Calu3 (cell line): Measurements from ENCODE around the gene IGSF3. TPM values are rescaled to one million over a fixed set of nuclear protein-coding genes. Genes with fewer than 3 reads are reported as not detected.
A peak's percentile ranks its signal among the peaks of the same experiment; 100 is the strongest.

ENCODE experiments used
- BruUV-seq: library from RNA; stranded (reverse); fragments of 400-500 nt; replicated peaks from 2 replicates; lab custom pipeline; 2021; lab: Mats Ljungman, UMichigan
- CTCF ChIA-PET: fragments of 300-600 bp; sonication (Branson Sonifier 250); formaldehyde crosslinking; loops from one replicate; lab custom pipeline; 2022; ENCODE audit warnings: antibody characterized with exemption; lab: Charles Lee
- DNase-seq: peaks from one replicate; pipeline ENCODE4 v3.0.0; 2022
- H3K27ac Mint-ChIP-seq: one replicate; pipeline ENCODE4 v1.8.0; 2022; ENCODE audit warnings: mixed read lengths; ENCODE audit not compliant: unreplicated experiment
- H3K27me3 Mint-ChIP-seq: one replicate; pipeline ENCODE4 v1.8.0; 2022; ENCODE audit warnings: mixed read lengths; ENCODE audit not compliant: unreplicated experiment
- H3K36me3 Mint-ChIP-seq: one replicate; pipeline ENCODE4 v1.8.0; 2022; ENCODE audit warnings: mild to moderate bottlenecking, moderate library complexity, mixed read lengths; ENCODE audit not compliant: insufficient read depth, unreplicated experiment
- H3K4me1 Mint-ChIP-seq: one replicate; pipeline ENCODE4 v1.8.0; 2022; ENCODE audit warnings: mild to moderate bottlenecking, low read depth, mixed read lengths; ENCODE audit not compliant: unreplicated experiment
- H3K4me3 Mint-ChIP-seq: one replicate; pipeline ENCODE4 v1.8.0; 2022; ENCODE audit warnings: mild to moderate bottlenecking, low read depth, moderate library complexity, mixed read lengths; ENCODE audit not compliant: unreplicated experiment
- H3K9me3 Mint-ChIP-seq: one replicate; pipeline ENCODE4 v1.8.0; 2022; ENCODE audit warnings: low read depth, mixed read lengths; ENCODE audit not compliant: unreplicated experiment
- intact Hi-C: fragments of 100-400 bp; cut with micrococcal nuclease; formaldehyde crosslinking; loops from one replicate; pipeline ENCODE4 v1.10.0; 2022; ENCODE audit not compliant: unreplicated experiment
- total RNA-seq: library from RNA; stranded (reverse); gene quantifications from 2 replicates; pipeline ENCODE4 v1.2.3, GENCODE V29; 2022
- TF ChIP-seq, protein P1 (sequence below): fragments of 200-600 bp; IDR thresholded peaks from one replicate; pipeline ENCODE4 v1.8.0; 2022; ENCODE audit warnings: antibody characterized with exemption; ENCODE audit not compliant: unreplicated experiment

Gene IGSF3
- total RNA-seq, 1 experiment from 2014 or later, result 15.3 TPM

DNA sequence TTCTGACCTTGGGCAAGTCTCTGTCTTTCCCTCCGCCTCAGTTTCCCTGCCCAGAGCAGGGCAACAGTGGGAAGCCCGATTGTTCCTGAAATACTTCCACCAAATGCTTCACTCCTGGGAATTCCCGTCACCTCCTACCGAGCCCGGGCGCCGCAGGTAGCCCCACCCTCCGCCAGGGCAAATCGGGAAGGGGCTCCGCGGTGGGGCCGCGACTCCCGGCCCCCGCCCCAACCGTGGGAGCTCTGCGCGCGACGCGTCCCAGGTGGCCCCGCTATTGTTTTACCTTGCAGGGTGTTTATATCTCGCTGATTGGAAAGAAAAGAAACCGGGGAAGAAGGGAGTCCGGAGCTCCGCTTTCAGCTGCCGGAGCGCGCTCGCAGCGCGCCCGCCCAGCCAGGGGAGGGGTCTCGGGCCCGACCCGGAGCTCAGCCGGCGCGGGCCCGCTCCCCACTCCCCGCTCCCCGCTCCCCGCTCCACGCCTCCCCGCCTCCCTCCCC lies 407 bp downstream of the IGSF3 start:
- DNase-seq, result peak; percentile 6
- Mint-ChIP-seq H3K4me1 (peaks cover 40% of the 10 kb centered on the region), H3K36me3 (peaks cover 14% of the 10 kb centered on the region), H3K27ac (no peak overlapping the region), H3K27me3 (no peaks in the 10 kb centered on the region), H3K4me3 (peak overlapping the region; percentile 63), H3K9me3 (no peaks in the 10 kb centered on the region)
- TF ChIP-seq, protein P1, sequence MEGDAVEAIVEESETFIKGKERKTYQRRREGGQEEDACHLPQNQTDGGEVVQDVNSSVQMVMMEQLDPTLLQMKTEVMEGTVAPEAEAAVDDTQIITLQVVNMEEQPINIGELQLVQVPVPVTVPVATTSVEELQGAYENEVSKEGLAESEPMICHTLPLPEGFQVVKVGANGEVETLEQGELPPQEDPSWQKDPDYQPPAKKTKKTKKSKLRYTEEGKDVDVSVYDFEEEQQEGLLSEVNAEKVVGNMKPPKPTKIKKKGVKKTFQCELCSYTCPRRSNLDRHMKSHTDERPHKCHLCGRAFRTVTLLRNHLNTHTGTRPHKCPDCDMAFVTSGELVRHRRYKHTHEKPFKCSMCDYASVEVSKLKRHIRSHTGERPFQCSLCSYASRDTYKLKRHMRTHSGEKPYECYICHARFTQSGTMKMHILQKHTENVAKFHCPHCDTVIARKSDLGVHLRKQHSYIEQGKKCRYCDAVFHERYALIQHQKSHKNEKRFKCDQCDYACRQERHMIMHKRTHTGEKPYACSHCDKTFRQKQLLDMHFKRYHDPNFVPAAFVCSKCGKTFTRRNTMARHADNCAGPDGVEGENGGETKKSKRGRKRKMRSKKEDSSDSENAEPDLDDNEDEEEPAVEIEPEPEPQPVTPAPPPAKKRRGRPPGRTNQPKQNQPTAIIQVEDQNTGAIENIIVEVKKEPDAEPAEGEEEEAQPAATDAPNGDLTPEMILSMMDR, result no peak
- no TSS peak for BruUV-seq
- CTCF ChIA-PET, result interaction anchor here (0.8 to 1.6 kb wide), 3 partner anchors 11 to 444 kb away, joined by 3 read pairs; partner anchors contain the start of gene TTF2
- intact Hi-C loops, result no loop called here

- CTCF ChIA-PET, result interaction anchor here (0.6 to 1.6 kb wide), 3 partner anchors 12 to 394 kb away, joined by 3 to 4 read pairs (median 3); partner anchors contain the start of gene TTF2
- intact Hi-C loops, result loop anchor here (1.0 kb wide), 1 partner anchor 19 kb away; no protein-coding TSS in a partner anchor
- TF ChIP-seq, protein P1, result no peak
- Mint-ChIP-seq H3K9me3 (no peaks in the 10 kb centered on the region), H3K27me3 (no peaks in the 10 kb centered on the region), H3K4me3 (peak overlapping the region; percentile 63), H3K36me3 (peaks cover 14% of the 10 kb centered on the region), H3K4me1 (peaks cover 40% of the 10 kb centered on the region), H3K27ac (no peak overlapping the region)
- BruUV-seq, result no TSS peak
- no peak for DNase-seq
Observed at GRCh38 chr1:116666187-116667077, 1.1 kb downstream of the IGSF3 start.

DNA sequence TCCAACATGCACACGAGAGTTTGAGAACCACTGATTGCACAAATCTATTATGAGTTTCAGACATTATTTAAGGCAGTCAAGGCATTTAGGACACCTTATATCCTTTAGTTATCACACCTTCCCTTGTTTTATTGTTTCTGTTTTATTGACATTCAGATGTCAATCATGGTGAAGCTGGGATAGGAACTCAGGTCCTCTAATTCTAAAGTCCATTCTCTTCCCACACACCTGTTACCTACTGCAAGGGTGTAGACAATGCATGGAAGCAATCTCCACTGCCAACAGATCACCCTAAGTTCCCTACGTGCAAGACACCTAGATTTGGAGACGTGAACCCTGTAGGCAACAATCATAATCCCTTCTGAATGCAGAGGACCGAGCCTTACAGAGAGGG lies 2.6 kb downstream of the IGSF3 start:
- Mint-ChIP-seq H3K4me3 (no peak overlapping the region), H3K4me1 (peaks cover 40% of the 10 kb centered on the region), H3K27me3 (no peaks in the 10 kb centered on the region), H3K9me3 (no peaks in the 10 kb centered on the region), H3K36me3 (peaks cover 14% of the 10 kb centered on the region), H3K27ac (no peak overlapping the region)
- BruUV-seq, result no TSS peak
- TF ChIP-seq, protein P1, result no peak
- no peak for DNase-seq
- intact Hi-C loops, result no loop called here
- CTCF ChIA-PET, result no interaction called here

- Mint-ChIP-seq H3K9me3 (no peaks in the 10 kb centered on the region), H3K4me3 (no peak overlapping the region), H3K36me3 (peaks cover 14% of the 10 kb centered on the region), H3K27ac (no peak overlapping the region), H3K4me1 (peaks cover 40% of the 10 kb centered on the region), H3K27me3 (no peaks in the 10 kb centered on the region)
- CTCF ChIA-PET, result no interaction called here
- intact Hi-C loops, result no loop called here
- TF ChIP-seq, protein P1, result no peak
- no TSS peak for BruUV-seq
- no peak for DNase-seq
Observed at GRCh38 chr1:116664366-116664977, 3.1 kb downstream of the IGSF3 start.
